HepG2 (cell line): ENCODE measurements around the gene STMN1. TPM values are rescaled to one million over a fixed set of nuclear protein-coding genes. Genes with fewer than 3 reads are reported as not detected.

Source experiments
- ATAC-seq: fragments of 200-7000 bp; cut with Tn5 transposase; 3 replicates; pipeline ENCODE4 v1.9.1; 2020; ENCODE audit warnings: mild to moderate bottlenecking, moderate library complexity
- BruUV-seq: library from RNA; stranded (reverse); fragments of 400-500 nt; replicated peaks from 2 replicates; lab custom pipeline; 2021; lab: Mats Ljungman, UMichigan
- CTCF ChIA-PET: fragments of 300-600 bp; formaldehyde crosslinking; extraction: SDS; loops from one replicate; lab custom pipeline; 2021; ENCODE audit warnings: low total read pairs, inconsistent platforms, low intra/inter-chr PET ratio; lab: Yijun Ruan, JAX
- POLR2A ChIA-PET: fragments of 350-600 bp; sonication (Branson Sonifier 250); formaldehyde crosslinking; loops from one replicate; lab custom pipeline; 2020; ENCODE audit warnings: antibody characterized with exemption, inconsistent platforms; lab: Yijun Ruan, JAX
- DNase-seq: peaks from one replicate; pipeline ENCODE4 v3.0.0-alpha.2; 2015; ENCODE audit warnings: low spot score
- FAIRE-seq: peaks from 3 replicates; lab custom pipeline; 2011; peaks lifted over from hg19 to GRCh38; lab: Jason Lieb, UNC
- H2AFZ ChIP-seq: one replicate; pipeline ENCODE4 v1.6.1; 2011; ENCODE audit warnings: low read length, inconsistent platforms
- H3K27ac ChIP-seq: fragments of 300-600 bp; 3 replicates; pipeline ENCODE4 v1.8.0; 2011; ENCODE audit warnings: mixed run types, mild to moderate bottlenecking, mixed read lengths, low read length, inconsistent platforms; ENCODE audit not compliant: insufficient read depth; ENCODE audit errors: extremely low read length
- H3K27me3 ChIP-seq, 2 experiments: fragments of 200-600 bp in 1 of 2; 2 replicates in 1 of 2; 3 replicates in 1 of 2; pipeline versions ENCODE4 v1.6.0 to v1.8.0; 2011; ENCODE audit warnings: low read length in 2 of 2, mild to moderate bottlenecking in 2 of 2, moderate library complexity in 2 of 2, inconsistent platforms in 1 of 2; ENCODE audit not compliant: insufficient read depth in 2 of 2, control insufficient read depth in 1 of 2
- H3K36me3 ChIP-seq, 2 experiments: fragments of 200-600 bp in 1 of 2; replicated peaks in 1 of 2; 2 replicates in 1 of 2; 3 replicates in 1 of 2; pipeline versions ENCODE4 v1.5.1 to v1.8.0; 2011; ENCODE audit warnings: low read length in 2 of 2, inconsistent platforms in 1 of 2; ENCODE audit not compliant: insufficient read depth in 2 of 2, control insufficient read depth in 1 of 2
- H3K4me1 ChIP-seq: 2 replicates; pipeline ENCODE4 v1.5.1; 2012; ENCODE audit warnings: low read length, inconsistent platforms; ENCODE audit not compliant: insufficient read depth
- H3K4me2 ChIP-seq: 2 replicates; pipeline ENCODE4 v1.6.0; 2011; ENCODE audit warnings: low read depth, low read length, inconsistent platforms
- H3K4me3 ChIP-seq, 3 experiments: fragments of 200-600 bp in 1 of 3; sonication (generic), shearing (Covaris generic) in 1 of 3; replicated peaks in 1 of 3; 2 replicates each; pipeline ENCODE4 v1.5.1; 2011 to 2016; ENCODE audit warnings: low read length in 3 of 3, inconsistent platforms in 2 of 3, low read depth in 2 of 3, mild to moderate bottlenecking in 2 of 3, control low read depth in 1 of 3, mixed read lengths in 1 of 3; ENCODE audit not compliant: insufficient read depth in 1 of 3
- H3K79me2 ChIP-seq: one replicate; pipeline ENCODE4 v1.6.1; 2011; ENCODE audit warnings: low read length, inconsistent platforms; ENCODE audit not compliant: insufficient read depth
- H3K9ac ChIP-seq: 2 replicates; pipeline ENCODE4 v1.6.0; 2011; ENCODE audit warnings: mild to moderate bottlenecking, low read depth, low read length, inconsistent platforms; ENCODE audit not compliant: insufficient read depth
- H3K9me3 ChIP-seq: 2 replicates; pipeline ENCODE4 v1.5.1; 2012; ENCODE audit warnings: mild to moderate bottlenecking, low read length
- H4K20me1 ChIP-seq: 2 replicates; pipeline ENCODE4 v1.6.0; 2011; ENCODE audit warnings: inconsistent platforms, mild to moderate bottlenecking, low read length, moderate library complexity; ENCODE audit not compliant: insufficient read depth
- RFX3 ChIP-seq: IDR thresholded peaks from 2 replicates; pipeline ENCODE4 v1.6.1; 2016; ENCODE audit warnings: missing biosample characterization, missing genetic modification reagents
- ZNF672 ChIP-seq: sonication (generic); formaldehyde crosslinking; IDR thresholded peaks from 2 replicates; pipeline ENCODE4 v1.8.1; 2022; ENCODE audit warnings: missing genetic modification reagents
- WGBS: methylation state at CpG from one replicate; pipeline ENCODE4 v1.1.6; 2017; ENCODE audit warnings: low lambda C conversion rate; 5-methylcytosine and 5-hydroxymethylcytosine counted together
- in situ Hi-C: cut with HindIII; loops from 2 replicates; pipeline ENCODE4 v1.10.0; 2017; ENCODE audit warnings: low pct_unique_long_range_greater_than_20kb; ENCODE audit not compliant: extremely low pct_ligation_motif_present
- intact Hi-C: fragments of 100-400 bp; cut with micrococcal nuclease; formaldehyde crosslinking; loops from one replicate; pipeline ENCODE4 v1.10.0; 2022; ENCODE audit not compliant: unreplicated experiment
- polyA plus RNA-seq, 8 experiments: library from polyadenylated mRNA; depleted of rRNA in 3 of 8; stranded (reverse) in 7 of 8; unstranded in 1 of 8; fragments of >200 nt; fragmentation: Illumina TruSeq in 4 of 8; extraction: Trizol in 4 of 8; gene quantifications; 2 replicates each; pipeline versions ENCODE4 v1.2.1 to v1.2.3, GENCODE V29; 2011 to 2016; ENCODE audit warnings: low read depth in 4 of 8, missing spikeins in 1 of 8, mixed read lengths in 1 of 8; ENCODE audit not compliant: insufficient read depth in 1 of 8
- total RNA-seq, 5 experiments: library from RNA; depleted of rRNA; stranded (reverse); fragments of >200 nt; fragmentation: Illumina TruSeq; extraction: Trizol; gene quantifications; 2 replicates each; pipeline ENCODE4 v1.2.3, GENCODE V29; 2016; ENCODE audit warnings: low read depth in 1 of 5
- TF ChIP-seq, protein P1 (sequence below): sonication (generic); formaldehyde crosslinking; IDR thresholded peaks from 2 replicates; pipeline ENCODE4 v1.5.1; 2020; ENCODE audit warnings: missing genetic modification reagents, mild to moderate bottlenecking, borderline replicate concordance
- TF ChIP-seq, protein P2 (sequence below): fragments of 450-650 bp; IDR thresholded peaks from 2 replicates; pipeline ENCODE4 v1.6.1; 2016

Gene STMN1
- total and polyA plus RNA-seq, 2 of the 13 experiments (the other 11 are each of a cell fraction or from before 2014, with no cell fraction given), result 45.9 to 409 TPM

DNA sequence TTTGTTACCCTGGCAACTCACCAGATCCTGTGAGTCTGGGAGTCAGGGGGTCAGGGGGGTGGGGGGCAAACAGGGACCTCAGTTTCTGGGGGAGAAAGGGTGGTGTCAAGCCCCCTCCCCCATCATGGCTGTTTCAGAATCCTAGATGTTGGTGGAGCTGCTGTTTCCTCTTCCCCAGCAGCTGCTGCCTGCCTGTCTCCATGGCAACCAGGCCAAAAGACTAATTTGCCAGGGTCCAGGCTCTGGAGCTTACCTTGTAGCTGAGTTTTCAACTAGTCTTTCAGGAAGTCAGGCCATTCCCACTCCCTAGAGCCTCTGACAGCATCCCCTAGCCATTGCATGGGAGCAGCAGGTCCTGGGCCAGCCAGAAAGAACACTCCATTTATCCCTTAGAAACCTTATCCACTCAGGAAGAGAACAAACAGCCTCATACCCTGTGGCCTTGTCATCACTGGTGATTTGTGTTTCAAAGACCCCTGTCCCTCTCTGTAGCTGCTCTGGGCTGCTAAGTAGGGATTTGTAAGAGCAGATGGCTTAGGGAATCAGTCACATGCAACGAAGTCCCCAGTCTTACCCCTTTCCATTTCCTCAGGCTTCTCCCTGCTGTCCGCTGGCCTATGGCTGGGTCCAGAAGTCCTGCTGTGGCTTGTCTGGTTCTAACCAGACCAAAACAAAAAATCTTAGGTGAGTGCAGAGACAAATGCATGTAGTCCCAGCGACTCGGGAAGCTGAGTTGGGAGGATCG, 21.5 kb upstream of the STMN1 start:
- WGBS, result 55% methylated on average over 5 of the region's 5 CpGs
- FAIRE-seq (no peak), DNase-seq (no peak), ATAC-seq (no peak)
- intact Hi-C loops, result no loop called here
- POLR2A ChIA-PET, result no interaction called here
- CTCF ChIA-PET, result no interaction called here
- no peak overlapping the region for H2AFZ ChIP-seq
- H3K27me3 ChIP-seq, result peaks cover 4 to 12% of the 10 kb centered on the region in 2 experiments
- no peak overlapping the region for H3K4me2 ChIP-seq
- H3K4me1 ChIP-seq, result peaks cover 13% of the 10 kb centered on the region
- H3K27ac ChIP-seq, result no peak overlapping the region
- H3K36me3 ChIP-seq, result no peaks in the 10 kb centered on the region
- TF ChIP-seq RFX3 (CRISPR knock-in tag), result peak; percentile 40; the same call in 1 of the 2 replicates
- TF ChIP-seq, protein P1, sequence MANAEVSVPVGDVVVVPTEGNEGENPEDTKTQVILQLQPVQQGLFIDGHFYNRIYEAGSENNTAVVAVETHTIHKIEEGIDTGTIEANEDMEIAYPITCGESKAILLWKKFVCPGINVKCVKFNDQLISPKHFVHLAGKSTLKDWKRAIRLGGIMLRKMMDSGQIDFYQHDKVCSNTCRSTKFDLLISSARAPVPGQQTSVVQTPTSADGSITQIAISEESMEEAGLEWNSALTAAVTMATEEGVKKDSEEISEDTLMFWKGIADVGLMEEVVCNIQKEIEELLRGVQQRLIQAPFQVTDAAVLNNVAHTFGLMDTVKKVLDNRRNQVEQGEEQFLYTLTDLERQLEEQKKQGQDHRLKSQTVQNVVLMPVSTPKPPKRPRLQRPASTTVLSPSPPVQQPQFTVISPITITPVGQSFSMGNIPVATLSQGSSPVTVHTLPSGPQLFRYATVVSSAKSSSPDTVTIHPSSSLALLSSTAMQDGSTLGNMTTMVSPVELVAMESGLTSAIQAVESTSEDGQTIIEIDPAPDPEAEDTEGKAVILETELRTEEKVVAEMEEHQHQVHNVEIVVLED (CRISPR knock-in tag), result no peak
- TF ChIP-seq, protein P2, sequence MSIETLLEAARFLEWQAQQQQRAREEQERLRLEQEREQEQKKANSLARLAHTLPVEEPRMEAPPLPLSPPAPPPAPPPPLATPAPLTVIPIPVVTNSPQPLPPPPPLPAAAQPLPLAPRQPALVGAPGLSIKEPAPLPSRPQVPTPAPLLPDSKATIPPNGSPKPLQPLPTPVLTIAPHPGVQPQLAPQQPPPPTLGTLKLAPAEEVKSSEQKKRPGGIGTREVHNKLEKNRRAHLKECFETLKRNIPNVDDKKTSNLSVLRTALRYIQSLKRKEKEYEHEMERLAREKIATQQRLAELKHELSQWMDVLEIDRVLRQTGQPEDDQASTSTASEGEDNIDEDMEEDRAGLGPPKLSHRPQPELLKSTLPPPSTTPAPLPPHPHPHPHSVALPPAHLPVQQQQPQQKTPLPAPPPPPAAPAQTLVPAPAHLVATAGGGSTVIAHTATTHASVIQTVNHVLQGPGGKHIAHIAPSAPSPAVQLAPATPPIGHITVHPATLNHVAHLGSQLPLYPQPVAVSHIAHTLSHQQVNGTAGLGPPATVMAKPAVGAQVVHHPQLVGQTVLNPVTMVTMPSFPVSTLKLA, result peak; percentile 67
- no peak for TF ChIP-seq ZNF672 (CRISPR knock-in tag)
- no peaks in the 10 kb centered on the region for H3K9me3 ChIP-seq
- H4K20me1 ChIP-seq, result no peaks in the 10 kb centered on the region
- in situ Hi-C loops, result no loop called here
- H3K4me3 ChIP-seq, result no peak overlapping the region
- no peak overlapping the region for H3K9ac ChIP-seq
- no TSS peak for BruUV-seq
- no peaks in the 10 kb centered on the region for H3K79me2 ChIP-seq
